Ovary (tissue), 3 donors: Measurements from ENCODE around the gene CD48.

ENCODE experiments used
- EP300 ChIP-seq: sonication (generic); formaldehyde crosslinking; IDR thresholded peaks from one replicate; pipeline ENCODE4 v1.6.1; 2017; ENCODE audit warnings: antibody characterized with exemption
- POLR2A ChIP-seq: fragments of 450-650 bp; IDR thresholded peaks from one replicate; pipeline ENCODE4 v1.6.1; 2017; ENCODE audit warnings: antibody characterized with exemption, mild to moderate bottlenecking, moderate library complexity
- TF ChIP-seq, protein P1 (sequence below), 3 donors: fragments of 450-650 bp in 2 of 3; fragments of 200-600 bp in 1 of 3; IDR thresholded peaks; one replicate each; pipeline versions ENCODE4 v1.5.1 to v1.8.0; 2016 to 2022; ENCODE audit warnings: antibody characterized with exemption in 3 of 3, mild to moderate bottlenecking in 1 of 3
- donor health status: DM: no; HTN: no; CAD: no.

DNA sequence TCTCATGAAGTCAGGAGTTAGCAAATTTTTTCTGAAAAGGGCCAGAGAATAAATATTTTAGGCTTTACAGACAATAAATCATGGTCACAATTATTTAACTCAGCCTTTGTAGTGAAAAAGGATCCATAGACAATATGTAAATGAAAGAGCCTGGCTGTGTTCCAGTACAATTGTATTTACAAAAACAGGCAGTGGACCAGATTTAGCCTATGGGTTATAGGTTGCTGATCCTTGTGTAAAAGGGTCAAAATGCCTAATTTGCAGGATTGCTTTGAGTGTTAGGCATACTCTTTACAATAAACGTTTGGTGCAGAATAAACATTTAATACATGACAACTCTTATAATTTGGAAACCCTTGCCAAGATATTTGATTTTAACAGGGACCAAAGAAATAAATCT lies 33.9 kb upstream of the CD48 start:
- TF ChIP-seq EP300, result no peak
- TF ChIP-seq, protein P1, sequence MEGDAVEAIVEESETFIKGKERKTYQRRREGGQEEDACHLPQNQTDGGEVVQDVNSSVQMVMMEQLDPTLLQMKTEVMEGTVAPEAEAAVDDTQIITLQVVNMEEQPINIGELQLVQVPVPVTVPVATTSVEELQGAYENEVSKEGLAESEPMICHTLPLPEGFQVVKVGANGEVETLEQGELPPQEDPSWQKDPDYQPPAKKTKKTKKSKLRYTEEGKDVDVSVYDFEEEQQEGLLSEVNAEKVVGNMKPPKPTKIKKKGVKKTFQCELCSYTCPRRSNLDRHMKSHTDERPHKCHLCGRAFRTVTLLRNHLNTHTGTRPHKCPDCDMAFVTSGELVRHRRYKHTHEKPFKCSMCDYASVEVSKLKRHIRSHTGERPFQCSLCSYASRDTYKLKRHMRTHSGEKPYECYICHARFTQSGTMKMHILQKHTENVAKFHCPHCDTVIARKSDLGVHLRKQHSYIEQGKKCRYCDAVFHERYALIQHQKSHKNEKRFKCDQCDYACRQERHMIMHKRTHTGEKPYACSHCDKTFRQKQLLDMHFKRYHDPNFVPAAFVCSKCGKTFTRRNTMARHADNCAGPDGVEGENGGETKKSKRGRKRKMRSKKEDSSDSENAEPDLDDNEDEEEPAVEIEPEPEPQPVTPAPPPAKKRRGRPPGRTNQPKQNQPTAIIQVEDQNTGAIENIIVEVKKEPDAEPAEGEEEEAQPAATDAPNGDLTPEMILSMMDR (IDR thresholded peaks at IDR 0.05), result no peak
- no peak for TF ChIP-seq POLR2A
